ENCODE data around the gene CDYL2. TPM values are rescaled to one million over a fixed set of nuclear protein-coding genes. Genes with fewer than 3 reads are reported as not detected.

Gene CDYL2
- total RNA-seq, 1 donor from 2014 or later = 19.9 TPM

DNA sequence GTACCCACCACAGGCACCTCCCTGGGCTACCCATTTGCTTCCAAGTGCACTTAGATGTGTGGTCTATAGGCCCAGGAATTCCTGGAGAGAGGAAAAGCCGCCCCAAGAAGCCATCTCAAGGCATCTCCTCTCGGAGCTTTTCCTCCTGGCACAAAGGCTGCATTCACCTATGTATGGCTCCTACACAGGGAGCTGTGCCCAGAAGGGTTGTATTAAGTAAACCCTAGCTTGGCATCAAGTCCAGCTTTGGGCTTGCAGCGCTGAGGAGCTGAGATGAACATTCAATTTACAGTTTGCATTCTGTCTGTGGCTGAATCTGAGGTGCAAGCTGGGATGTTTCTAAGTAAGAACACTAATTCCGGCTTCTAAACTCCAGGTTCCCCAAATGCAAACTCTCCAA is 81.3 kb downstream of the CDYL2 start:
- Mint-ChIP-seq H3K36me3 (ENCODE audit: insufficient read depth) (no peaks in the 10 kb centered on the region), H3K9me3 (ENCODE audit: low read depth) (peaks cover 7% of the 10 kb centered on the region)

DNA sequence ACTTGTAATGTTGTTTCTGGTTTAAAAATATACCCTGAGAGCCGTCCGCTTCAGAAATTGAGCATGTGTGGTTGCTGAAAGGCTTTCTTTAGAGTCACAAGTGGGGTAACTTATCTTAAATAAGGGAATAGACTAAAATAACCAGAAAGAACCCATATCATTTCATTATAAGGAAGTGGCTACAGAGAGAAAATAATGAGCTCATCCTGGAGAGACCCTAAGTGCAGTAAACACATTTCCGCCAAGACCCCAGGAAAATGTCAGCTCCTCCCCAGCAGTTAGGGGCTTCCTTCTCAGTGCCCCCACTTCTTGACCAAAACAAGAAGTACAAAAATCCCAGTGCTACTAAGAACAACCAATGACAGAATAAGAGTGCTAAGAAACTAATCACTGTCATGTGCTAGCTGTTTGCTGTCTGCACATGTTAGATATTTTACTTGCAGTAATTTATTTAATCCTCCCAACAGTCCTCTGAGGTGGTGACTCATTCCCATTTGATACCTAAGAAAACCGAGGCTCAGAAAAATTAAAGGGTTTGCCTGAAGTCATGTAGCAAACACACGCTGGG is 83.5 kb downstream of the CDYL2 start:
- no peak overlapping the region for H3K27ac Mint-ChIP-seq
- no peaks in the 10 kb centered on the region for H3K36me3 Mint-ChIP-seq (ENCODE audit: insufficient read depth)
- no peak for TF ChIP-seq CTCF (IDR thresholded peaks at IDR 0.05; ENCODE audit: unreplicated experiment)
- no peak overlapping the region for H3K4me3 Mint-ChIP-seq (ENCODE audit: low read depth)
- DNase-seq (ENCODE audit: low spot score, unreplicated experiment) = no peak
- peaks cover 3% of the 10 kb centered on the region for H3K4me1 Mint-ChIP-seq (ENCODE audit: low read depth)
- H3K27me3 Mint-ChIP-seq = no peaks in the 10 kb centered on the region
- H3K9me3 Mint-ChIP-seq (ENCODE audit: low read depth) = peaks cover 4% of the 10 kb centered on the region

More for the DNA sequence above, 81.3 kb downstream of the CDYL2 start:
- peaks cover 3% of the 10 kb centered on the region for H3K4me1 Mint-ChIP-seq (ENCODE audit: low read depth)
- H3K27me3 Mint-ChIP-seq = no peaks in the 10 kb centered on the region
- TF ChIP-seq CTCF (IDR thresholded peaks at IDR 0.05; ENCODE audit: unreplicated experiment) = no peak
- no peak overlapping the region for H3K4me3 Mint-ChIP-seq (ENCODE audit: low read depth)
- H3K27ac Mint-ChIP-seq = no peak overlapping the region
- no peak for DNase-seq (ENCODE audit: low spot score, unreplicated experiment)

DNA sequence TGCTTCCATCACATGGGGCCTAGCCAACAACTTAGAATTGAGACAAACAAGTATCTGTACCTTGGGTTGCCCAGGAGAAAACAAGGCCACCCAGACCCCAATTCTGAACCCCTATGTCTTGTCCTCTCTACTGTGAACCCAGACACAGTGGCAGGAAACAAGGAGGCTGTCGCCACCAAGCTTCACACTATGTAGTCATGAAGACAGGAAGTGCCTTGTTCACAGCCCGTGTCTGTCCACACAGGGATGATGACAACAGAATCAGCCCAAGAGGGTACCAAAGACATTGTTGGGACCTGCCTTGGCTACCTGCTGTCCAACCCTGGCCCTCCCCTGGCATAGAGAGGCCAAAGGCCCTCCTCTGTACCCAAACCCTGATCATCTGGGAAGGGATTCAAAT is 84.8 kb downstream of the CDYL2 start:
- H3K27ac Mint-ChIP-seq = no peak overlapping the region
- H3K4me3 Mint-ChIP-seq (ENCODE audit: low read depth) = no peak overlapping the region
- DNase-seq (ENCODE audit: low spot score, unreplicated experiment) = no peak
- peaks cover 3% of the 10 kb centered on the region for H3K4me1 Mint-ChIP-seq (ENCODE audit: low read depth)
- no peaks in the 10 kb centered on the region for H3K27me3 Mint-ChIP-seq
- no peak for TF ChIP-seq CTCF (IDR thresholded peaks at IDR 0.05; ENCODE audit: unreplicated experiment)
- no peaks in the 10 kb centered on the region for H3K36me3 Mint-ChIP-seq (ENCODE audit: insufficient read depth)
- H3K9me3 Mint-ChIP-seq (ENCODE audit: low read depth) = peaks cover 4% of the 10 kb centered on the region

DNA sequence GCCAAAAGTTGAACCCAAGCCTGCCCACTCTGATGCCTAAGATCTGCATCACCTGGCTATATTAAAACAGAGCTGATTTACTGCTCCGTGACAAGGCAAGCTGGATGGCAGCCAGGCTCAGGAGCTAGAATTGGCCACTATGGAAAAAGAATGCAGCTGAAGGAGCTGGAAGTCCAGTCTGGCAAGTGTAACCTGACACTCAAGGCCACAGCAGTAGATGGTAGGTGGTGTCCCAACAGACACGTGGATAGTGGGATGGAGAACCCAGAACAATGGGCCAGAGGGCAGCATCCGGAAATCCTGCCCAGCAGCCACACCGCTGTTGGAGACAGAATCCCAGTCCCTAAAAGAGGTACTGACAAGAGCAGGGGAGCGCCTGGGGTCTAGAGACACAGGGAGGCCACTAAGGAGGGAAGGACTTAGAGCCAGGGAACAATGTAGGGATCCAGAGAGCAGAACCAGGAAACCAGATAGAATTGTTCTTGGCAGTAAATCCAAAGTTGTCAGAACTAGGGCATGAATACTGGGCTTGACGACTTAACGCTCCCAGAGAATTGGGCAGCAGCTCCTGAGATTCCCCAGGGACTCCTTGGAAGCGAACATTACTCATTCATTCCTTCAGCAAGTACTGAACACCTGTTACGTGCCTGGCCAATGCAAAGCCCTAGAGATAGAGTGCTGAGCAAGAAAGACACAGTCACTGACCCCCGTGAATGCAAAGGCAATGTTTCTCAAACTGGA is 85.7 kb downstream of the CDYL2 start:
- Mint-ChIP-seq H3K4me3 (ENCODE audit: low read depth) (no peak overlapping the region), H3K9me3 (ENCODE audit: low read depth) (peaks cover 4% of the 10 kb centered on the region), H3K4me1 (ENCODE audit: low read depth) (peaks cover 3% of the 10 kb centered on the region), H3K27ac (no peak overlapping the region), H3K36me3 (ENCODE audit: insufficient read depth) (no peaks in the 10 kb centered on the region), H3K27me3 (no peaks in the 10 kb centered on the region)
- DNase-seq (ENCODE audit: low spot score, unreplicated experiment) = no peak
- no peak for TF ChIP-seq CTCF (IDR thresholded peaks at IDR 0.05; ENCODE audit: unreplicated experiment)

DNA sequence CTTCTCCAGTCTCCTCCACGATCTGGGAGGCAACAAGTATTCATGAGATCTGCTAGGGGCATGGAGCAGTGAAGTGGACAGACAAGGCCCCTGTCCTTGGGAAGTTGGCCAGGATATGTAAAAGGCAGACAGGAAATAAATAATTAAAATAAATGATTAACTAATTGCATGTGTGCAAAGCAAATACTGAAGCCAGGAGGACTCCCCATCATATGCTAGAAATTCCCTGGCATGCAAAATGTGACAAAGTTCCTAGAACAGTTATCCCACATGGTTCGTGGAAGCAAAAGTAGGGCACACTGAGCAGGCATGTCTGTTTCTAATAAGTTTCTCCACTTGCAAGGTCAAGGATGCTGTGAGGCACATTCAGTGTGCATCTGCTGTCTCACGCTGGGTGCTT is 86.8 kb downstream of the CDYL2 start:
- no peak overlapping the region for H3K4me3 Mint-ChIP-seq (ENCODE audit: low read depth)
- peaks cover 2% of the 10 kb centered on the region for H3K9me3 Mint-ChIP-seq (ENCODE audit: low read depth)
- DNase-seq (ENCODE audit: low spot score, unreplicated experiment) = no peak
- peaks cover 3% of the 10 kb centered on the region for H3K4me1 Mint-ChIP-seq (ENCODE audit: low read depth)
- TF ChIP-seq CTCF (IDR thresholded peaks at IDR 0.05; ENCODE audit: unreplicated experiment) = no peak
- no peak overlapping the region for H3K27ac Mint-ChIP-seq
- H3K36me3 Mint-ChIP-seq (ENCODE audit: insufficient read depth) = no peaks in the 10 kb centered on the region
- H3K27me3 Mint-ChIP-seq = no peaks in the 10 kb centered on the region
